Neuron (in vitro differentiated cells): Measurements from ENCODE around the gene ARID2.

ENCODE experiments used
- H2AFZ ChIP-seq: one replicate; pipeline ENCODE4 v1.6.1; 2013; ENCODE audit warnings: low read depth, mild to moderate bottlenecking, inconsistent platforms, low read length, moderate library complexity
- H3K27me3 ChIP-seq: one replicate; pipeline ENCODE4 v1.6.1; 2013; ENCODE audit warnings: low read length; ENCODE audit not compliant: insufficient read depth
- H3K36me3 ChIP-seq: one replicate; pipeline ENCODE4 v1.6.1; 2013; ENCODE audit warnings: low read length; ENCODE audit not compliant: insufficient read depth
- H3K4me1 ChIP-seq: one replicate; pipeline ENCODE4 v1.6.1; 2013; ENCODE audit warnings: low read length; ENCODE audit not compliant: insufficient read depth
- H3K4me3 ChIP-seq: 2 replicates; pipeline ENCODE4 v1.5.1; 2013; ENCODE audit warnings: mild to moderate bottlenecking, low read length, moderate library complexity
- H3K9me3 ChIP-seq: one replicate; pipeline ENCODE4 v1.6.1; 2013; ENCODE audit warnings: low read length

Gene ARID2

GRCh38 chr12:45726603-45727300, 2.8 kb upstream of the ARID2 start:
- Histone ChIP-seq H3K36me3 (no peaks in the 10 kb centered on the region), H3K4me1 (peaks cover 14% of the 10 kb centered on the region), H3K4me3 (peak overlapping the region; percentile 97), H2AFZ (peak overlapping the region; percentile 35), H3K27me3 (no peaks in the 10 kb centered on the region), H3K9me3 (no peaks in the 10 kb centered on the region)

GRCh38 chr12:45727301-45727979, 2.1 kb upstream of the ARID2 start:
- H3K4me3 ChIP-seq: peak overlapping the region; percentile 97
- H3K36me3 ChIP-seq: no peaks in the 10 kb centered on the region
- peaks cover 21% of the 10 kb centered on the region for H3K4me1 ChIP-seq
- H3K9me3 ChIP-seq: no peaks in the 10 kb centered on the region
- no peaks in the 10 kb centered on the region for H3K27me3 ChIP-seq
- H2AFZ ChIP-seq: peak overlapping the region; percentile 41

- Histone ChIP-seq H2AFZ (peak overlapping the region; percentile 41), H3K4me3 (peak overlapping the region; percentile 97)
These were observed 1.4 kb upstream of the ARID2 start for GRCh38 chr12:45727980-45728629.

GRCh38 chr12:45728630-45729232, 775 bp upstream of the ARID2 start:
- Histone ChIP-seq H3K4me1 (peaks cover 24% of the 10 kb centered on the region), H2AFZ (peak overlapping the region; percentile 41), H3K27me3 (no peaks in the 10 kb centered on the region), H3K9me3 (no peaks in the 10 kb centered on the region), H3K4me3 (peak overlapping the region; percentile 97), H3K36me3 (no peaks in the 10 kb centered on the region)

More at GRCh38 chr12:45727980-45728629, 1.4 kb upstream of the ARID2 start:
- peaks cover 22% of the 10 kb centered on the region for H3K4me1 ChIP-seq
- H3K36me3 ChIP-seq: no peaks in the 10 kb centered on the region
- H3K27me3 ChIP-seq: no peaks in the 10 kb centered on the region
- no peaks in the 10 kb centered on the region for H3K9me3 ChIP-seq

GRCh38 chr12:45730084-45730347, 510 bp downstream of the ARID2 start:
- H3K9me3 ChIP-seq: no peaks in the 10 kb centered on the region
- peak overlapping the region; percentile 97 for H3K4me3 ChIP-seq
- H3K4me1 ChIP-seq: peaks cover 20% of the 10 kb centered on the region
- H2AFZ ChIP-seq: no peak overlapping the region
- no peaks in the 10 kb centered on the region for H3K36me3 ChIP-seq
- H3K27me3 ChIP-seq: no peaks in the 10 kb centered on the region

GRCh38 chr12:45730348-45731189, 1.1 kb downstream of the ARID2 start:
- Histone ChIP-seq H3K27me3 (no peaks in the 10 kb centered on the region), H3K4me1 (peaks cover 19% of the 10 kb centered on the region), H3K36me3 (peaks cover 4% of the 10 kb centered on the region), H3K9me3 (no peaks in the 10 kb centered on the region), H3K4me3 (peak overlapping the region; percentile 97), H2AFZ (peak overlapping the region; percentile 51)

GRCh38 chr12:45731190-45731775, 1.8 kb downstream of the ARID2 start:
- no peak overlapping the region for H2AFZ ChIP-seq
- H3K4me3 ChIP-seq: peak overlapping the region; percentile 97
- peaks cover 6% of the 10 kb centered on the region for H3K36me3 ChIP-seq
- peaks cover 19% of the 10 kb centered on the region for H3K4me1 ChIP-seq
- no peaks in the 10 kb centered on the region for H3K27me3 ChIP-seq
- H3K9me3 ChIP-seq: no peaks in the 10 kb centered on the region

- Histone ChIP-seq H3K4me3 (peak overlapping the region; percentile 97), H3K4me1 (peaks cover 19% of the 10 kb centered on the region), H3K9me3 (peaks cover 3% of the 10 kb centered on the region)
These were observed 2.7 kb downstream of the ARID2 start for GRCh38 chr12:45732250-45732649.

GRCh38 chr12:45732936-45733335, 3.4 kb downstream of the ARID2 start:
- Histone ChIP-seq H3K27me3 (no peaks in the 10 kb centered on the region), H3K4me3 (peak overlapping the region; percentile 97), H3K4me1 (peaks cover 19% of the 10 kb centered on the region), H2AFZ (no peak overlapping the region), H3K9me3 (peaks cover 4% of the 10 kb centered on the region), H3K36me3 (peaks cover 12% of the 10 kb centered on the region)

More at GRCh38 chr12:45732250-45732649, 2.7 kb downstream of the ARID2 start:
- Histone ChIP-seq H2AFZ (no peak overlapping the region), H3K36me3 (peaks cover 11% of the 10 kb centered on the region), H3K27me3 (no peaks in the 10 kb centered on the region)

- Histone ChIP-seq H2AFZ (no peak overlapping the region), H3K9me3 (peaks cover 20% of the 10 kb centered on the region), H3K36me3 (peaks cover 20% of the 10 kb centered on the region), H3K4me1 (peaks cover 10% of the 10 kb centered on the region), H3K4me3 (no peak overlapping the region), H3K27me3 (no peaks in the 10 kb centered on the region)
These were observed 8.1 kb downstream of the ARID2 start for GRCh38 chr12:45737638-45738037.

- no peaks in the 10 kb centered on the region for H3K27me3 ChIP-seq
- no peak overlapping the region for H2AFZ ChIP-seq
- peaks cover 8% of the 10 kb centered on the region for H3K36me3 ChIP-seq
- no peak overlapping the region for H3K4me3 ChIP-seq
- H3K9me3 ChIP-seq: peaks cover 24% of the 10 kb centered on the region
- no peaks in the 10 kb centered on the region for H3K4me1 ChIP-seq
These were observed 13.1 kb downstream of the ARID2 start for GRCh38 chr12:45742590-45742989.

GRCh38 chr12:45743247-45743646, 13.7 kb downstream of the ARID2 start:
- Histone ChIP-seq H3K9me3 (peaks cover 22% of the 10 kb centered on the region), H3K4me1 (no peaks in the 10 kb centered on the region), H3K27me3 (no peaks in the 10 kb centered on the region), H3K4me3 (no peak overlapping the region), H2AFZ (no peak overlapping the region), H3K36me3 (peaks cover 8% of the 10 kb centered on the region)
